Subcutaneous adipose tissue (tissue), 4 donors: Measurements from ENCODE around the gene GIT1. TPM values are rescaled to one million over a fixed set of nuclear protein-coding genes. Genes with fewer than 3 reads are reported as not detected.

Experiments used
- total RNA-seq, 4 donors: library from RNA; depleted of rRNA; stranded (reverse); fragments of >200 nt; gene quantifications; one replicate each; pipeline ENCODE4 v1.1.0, GENCODE V29; 2016
- TF ChIP-seq, protein P1 (sequence below): fragments of 450-650 bp; IDR thresholded peaks from one replicate; pipeline ENCODE4 v1.5.1; 2016; ENCODE audit warnings: low read depth, mild to moderate bottlenecking, control low read depth, antibody characterized with exemption, moderate library complexity

The GIT1 gene
- total RNA-seq, 4 donors from 2014 or later = 19.5 to 62.9 (median 30.8) TPM

DNA sequence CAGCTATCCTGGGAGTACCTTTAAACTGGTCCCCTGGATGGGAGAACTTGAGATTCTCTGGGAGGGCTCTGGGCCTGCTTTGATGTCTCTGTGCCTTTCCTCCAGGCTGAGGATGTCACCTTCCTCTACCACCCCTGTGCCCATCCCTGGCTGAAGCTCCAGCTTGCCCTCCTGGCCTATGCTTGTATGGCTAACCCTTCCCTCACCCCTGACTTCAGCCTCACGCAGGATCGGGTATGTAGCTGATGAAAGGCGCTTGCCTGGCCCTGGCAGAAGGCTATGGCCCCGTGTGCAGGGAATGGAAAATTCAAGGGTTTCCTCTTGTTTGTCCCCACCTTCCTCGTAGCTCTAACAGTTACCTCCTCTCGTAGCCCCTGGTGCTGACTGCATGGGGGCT is 18.0 kb downstream of the GIT1 start:
- TF ChIP-seq, protein P1, sequence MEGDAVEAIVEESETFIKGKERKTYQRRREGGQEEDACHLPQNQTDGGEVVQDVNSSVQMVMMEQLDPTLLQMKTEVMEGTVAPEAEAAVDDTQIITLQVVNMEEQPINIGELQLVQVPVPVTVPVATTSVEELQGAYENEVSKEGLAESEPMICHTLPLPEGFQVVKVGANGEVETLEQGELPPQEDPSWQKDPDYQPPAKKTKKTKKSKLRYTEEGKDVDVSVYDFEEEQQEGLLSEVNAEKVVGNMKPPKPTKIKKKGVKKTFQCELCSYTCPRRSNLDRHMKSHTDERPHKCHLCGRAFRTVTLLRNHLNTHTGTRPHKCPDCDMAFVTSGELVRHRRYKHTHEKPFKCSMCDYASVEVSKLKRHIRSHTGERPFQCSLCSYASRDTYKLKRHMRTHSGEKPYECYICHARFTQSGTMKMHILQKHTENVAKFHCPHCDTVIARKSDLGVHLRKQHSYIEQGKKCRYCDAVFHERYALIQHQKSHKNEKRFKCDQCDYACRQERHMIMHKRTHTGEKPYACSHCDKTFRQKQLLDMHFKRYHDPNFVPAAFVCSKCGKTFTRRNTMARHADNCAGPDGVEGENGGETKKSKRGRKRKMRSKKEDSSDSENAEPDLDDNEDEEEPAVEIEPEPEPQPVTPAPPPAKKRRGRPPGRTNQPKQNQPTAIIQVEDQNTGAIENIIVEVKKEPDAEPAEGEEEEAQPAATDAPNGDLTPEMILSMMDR = no peak

DNA sequence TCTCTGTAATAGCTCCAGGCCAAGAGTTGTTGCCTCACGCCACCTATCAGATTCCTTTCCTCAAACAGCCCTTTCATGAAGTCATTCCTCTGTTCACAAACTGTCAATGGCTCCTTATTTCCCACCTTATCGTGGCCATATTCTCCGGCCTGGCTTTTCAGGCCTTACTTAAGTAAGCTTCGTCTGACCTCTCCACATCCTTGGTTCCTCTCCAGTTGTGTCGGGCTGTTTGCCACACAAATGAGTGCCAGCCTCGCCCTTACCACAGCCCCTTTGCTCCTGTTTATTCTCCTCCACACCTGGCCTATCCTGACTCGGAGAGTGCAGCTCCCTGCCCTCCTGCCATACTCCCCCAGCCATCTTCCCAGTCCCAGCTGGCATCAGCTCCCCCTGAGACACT is 18.9 kb downstream of the GIT1 start:
- TF ChIP-seq, protein P1 = no peak

DNA sequence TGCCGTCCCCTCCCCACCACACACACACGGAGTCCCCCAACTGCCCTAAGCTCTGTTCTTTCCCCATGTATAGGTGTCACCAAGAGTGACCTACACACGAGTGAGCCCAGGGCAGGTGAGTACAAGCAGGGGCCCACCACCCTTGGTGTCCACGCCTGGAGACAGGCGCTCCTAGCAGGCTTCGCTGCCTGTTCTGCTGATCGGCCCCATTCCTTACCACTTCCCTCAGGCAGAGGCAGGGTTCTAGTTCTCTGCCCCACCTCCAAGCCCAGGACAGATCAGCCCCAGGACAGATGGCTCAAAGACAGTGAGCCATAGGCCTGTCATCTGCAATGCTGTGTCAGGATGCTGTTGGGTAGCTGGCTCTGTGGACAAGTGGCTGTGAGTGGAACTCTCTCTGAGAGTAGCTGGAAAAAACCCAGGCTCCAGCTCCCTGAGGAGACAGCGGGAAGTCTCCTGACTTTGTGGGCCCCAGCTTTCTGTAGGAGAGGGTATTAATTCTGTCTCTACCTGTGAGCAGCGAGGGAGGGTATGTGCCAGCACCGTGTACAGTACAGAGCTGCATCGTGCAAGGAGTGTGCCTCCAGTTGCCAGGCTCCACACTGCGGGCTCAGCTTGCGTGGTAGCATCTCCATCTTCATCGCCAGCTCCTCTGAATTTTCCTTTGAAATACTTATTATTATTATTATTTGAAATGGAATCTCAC is 20.1 kb downstream of the GIT1 start:
- TF ChIP-seq, protein P1 = no peak

DNA sequence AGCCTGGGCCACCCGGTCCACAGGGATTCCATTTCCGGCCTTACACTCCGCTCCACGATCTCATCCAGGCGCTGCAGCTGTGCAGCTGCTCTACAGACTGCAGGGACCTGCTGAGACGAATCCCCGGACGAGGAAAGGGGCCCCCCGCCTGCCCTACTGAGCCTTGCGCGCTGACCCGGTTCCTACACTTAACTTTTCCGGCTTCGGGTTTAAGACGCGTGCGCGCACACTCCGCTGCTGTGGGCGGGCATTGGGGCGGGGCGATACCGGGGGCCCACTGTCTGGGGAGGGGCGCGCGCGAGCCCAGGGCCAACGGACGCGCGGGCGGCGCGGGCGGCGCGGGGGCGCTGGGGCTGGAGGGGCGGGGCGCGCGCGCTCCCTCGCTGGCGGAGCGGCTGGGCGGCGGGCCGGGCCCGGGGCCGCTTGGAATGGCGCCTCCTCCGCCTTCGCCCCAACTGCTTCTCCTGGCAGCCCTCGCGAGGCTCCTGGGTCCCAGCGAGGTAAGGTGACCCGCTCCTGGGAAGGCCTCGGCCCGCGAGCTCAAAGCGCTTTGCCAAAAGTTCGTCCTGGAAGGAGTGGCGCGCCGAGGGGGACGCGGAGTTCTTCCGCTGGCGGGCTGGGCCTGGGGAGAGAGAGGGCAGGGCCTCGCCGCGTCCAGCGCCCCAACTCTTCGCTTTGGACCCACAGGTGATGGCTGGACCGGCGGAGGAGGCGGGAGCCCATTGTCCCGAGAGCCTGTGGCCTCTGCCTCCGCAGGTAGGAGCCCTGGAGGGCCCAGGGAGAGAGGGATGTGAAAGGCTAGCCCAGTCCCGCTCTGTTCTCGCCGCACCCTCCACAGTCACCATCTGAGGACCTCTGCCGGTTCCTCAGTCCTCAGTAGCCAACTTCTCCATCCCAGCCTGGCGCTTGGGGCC is 20.9 kb downstream of the GIT1 start, which contains the start of gene TP53I13:
Gene TP53I13, plus strand, starts transcription at position 371 of the 914 bp plus-strand sequence. Its CDS starts 58 bp downstream, at position 429.
- TF ChIP-seq, protein P1 = no peak

DNA sequence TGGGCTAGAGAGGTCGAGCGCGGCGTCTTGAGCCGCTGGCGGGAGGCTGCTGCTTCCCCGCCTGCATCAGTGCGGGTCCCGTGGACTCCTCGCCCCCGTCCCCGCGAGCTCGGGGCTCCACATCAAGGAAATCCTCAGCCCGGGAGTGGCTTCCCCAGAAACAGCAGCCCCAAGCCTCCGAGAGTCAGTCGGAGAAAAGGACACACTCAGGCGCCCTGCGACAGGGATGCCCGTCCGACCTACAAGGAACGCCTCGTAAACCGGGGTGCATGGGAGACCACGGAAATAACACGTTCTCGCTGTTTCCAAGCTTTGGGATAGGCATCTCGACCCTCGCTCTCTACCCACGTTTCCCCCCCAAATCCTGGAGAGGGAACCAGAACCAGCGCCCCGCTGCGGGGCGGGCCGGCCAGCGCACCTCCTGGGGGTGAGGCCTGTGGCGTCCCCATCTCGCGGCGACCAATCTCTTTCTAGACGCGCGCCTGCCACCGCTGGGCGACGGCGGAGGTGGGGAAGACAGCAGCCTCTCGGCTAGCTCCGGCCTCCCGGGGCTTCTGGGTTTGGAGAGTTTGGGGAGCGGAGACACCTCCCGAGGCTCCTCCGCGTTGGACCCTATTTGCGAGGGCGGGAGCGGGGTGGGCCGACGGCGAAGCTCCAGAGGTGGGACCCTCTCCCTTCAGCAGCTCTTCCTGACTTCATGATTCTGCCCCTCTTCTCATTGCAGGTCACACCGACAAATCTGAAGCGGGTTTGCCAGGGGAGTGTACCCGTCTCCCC is 21.7 kb downstream of the GIT1 start:
- TF ChIP-seq, protein P1 = no peak

DNA sequence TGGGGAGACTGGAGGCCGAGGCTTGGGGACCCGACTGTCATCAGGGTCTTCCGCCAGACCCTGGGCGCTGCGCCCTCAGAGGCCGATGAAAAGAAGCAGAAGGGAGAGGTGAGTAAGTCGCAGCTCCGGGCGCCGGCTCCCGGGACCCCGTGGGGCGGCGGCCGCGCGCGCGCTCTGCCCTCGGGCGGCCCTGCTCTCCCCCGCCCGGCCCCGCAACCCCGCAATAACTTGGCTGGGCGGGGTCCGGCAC is 22.2 kb downstream of the GIT1 start:
- TF ChIP-seq, protein P1 = no peak
